Tibial nerve (tissue), 4 donors: ENCODE results near the gene LTF. TPM values are rescaled to one million over a fixed set of nuclear protein-coding genes. Genes with fewer than 3 reads are reported as not detected.

Source experiments
- DNase-seq, 2 donors: peaks; one replicate each; pipeline ENCODE4 v3.0.0-alpha.2; 2019; ENCODE audit warnings: low spot score in 2 of 2
- H3K27ac ChIP-seq, 4 donors: fragments of 200-600 bp; sonication (generic) in 3 of 4; one replicate each; pipeline ENCODE4 v1.5.1; 2017 to 2019; ENCODE audit warnings: mild to moderate bottlenecking in 1 of 4
- H3K27me3 ChIP-seq, 2 donors: fragments of 200-600 bp; sonication (generic) in 1 of 2; one replicate each; pipeline versions ENCODE4 v1.5.1 to v1.6.0; 2017 to 2019
- H3K36me3 ChIP-seq, 3 donors: fragments of 200-600 bp; sonication (generic); one replicate each; pipeline ENCODE4 v1.5.1; 2018 to 2019
- H3K4me1 ChIP-seq, 4 donors: fragments of 200-600 bp; sonication (generic) in 3 of 4; one replicate each; pipeline ENCODE4 v1.5.1; 2017 to 2019
- H3K4me3 ChIP-seq, 4 donors: fragments of 200-600 bp; sonication (generic) in 3 of 4; one replicate each; pipeline ENCODE4 v1.5.1; 2017 to 2019; ENCODE audit warnings: mild to moderate bottlenecking in 1 of 4, moderate library complexity in 1 of 4
- H3K9me3 ChIP-seq, 4 donors: fragments of 200-600 bp; sonication (generic) in 3 of 4; one replicate each; pipeline ENCODE4 v1.5.1; 2017 to 2019
- EP300 ChIP-seq, 2 donors: sonication (generic); formaldehyde crosslinking; IDR thresholded peaks; one replicate each; pipeline ENCODE4 v1.6.1; 2017; ENCODE audit warnings: antibody characterized with exemption in 2 of 2, mild to moderate bottlenecking in 1 of 2
- POLR2A ChIP-seq, 2 donors: fragments of 450-650 bp; IDR thresholded peaks; one replicate each; pipeline ENCODE4 v1.6.1; 2017; ENCODE audit warnings: antibody characterized with exemption in 2 of 2, mild to moderate bottlenecking in 2 of 2, moderate library complexity in 2 of 2
- WGBS, 2 donors: methylation state at CpG; one replicate each; pipeline ENCODE4 v1.1.5; 2018; 5-methylcytosine and 5-hydroxymethylcytosine counted together
- total RNA-seq, 4 donors: library from RNA; depleted of rRNA; stranded (reverse); fragments of >200 nt; gene quantifications; one replicate each; pipeline ENCODE4 v1.1.0, GENCODE V29; 2016
- TF ChIP-seq, protein P1 (sequence below), 5 experiments: fragments of 200-600 bp in 3 of 5; fragments of 450-650 bp in 2 of 5; sonication (generic) in 3 of 5; IDR thresholded peaks; one replicate each; pipeline ENCODE4 v1.5.1; 2016 to 2019; ENCODE audit warnings: antibody characterized with exemption in 5 of 5, mild to moderate bottlenecking in 3 of 5, moderate library complexity in 2 of 5

The LTF gene
- total RNA-seq, 4 donors from 2014 or later, result 0.30 to 1.2 (median 0.42) TPM; not detected in 1

- Histone ChIP-seq H3K36me3 (no peaks in the 10 kb centered on the region), H3K27ac (no peak overlapping the region), H3K4me3 (no peak overlapping the region), H3K4me1 (peaks cover 0 to 16% (median 0%) of the 10 kb centered on the region in 4 donors), H3K27me3 (peaks cover 0 to 28% of the 10 kb centered on the region in 2 donors), H3K9me3 (no peaks in the 10 kb centered on the region)
- 91% methylated on average over 4 of the region's 4 CpGs for WGBS, 2 donors
- no peak for TF ChIP-seq EP300 (IDR thresholded peaks at IDR 0.05)
- no peak for DNase-seq
Observed at GRCh38 chr3:46467562-46467961, 2.9 kb upstream of the LTF start.

GRCh38 chr3:46466871-46467403, 2.2 kb upstream of the LTF start:
- Histone ChIP-seq H3K27me3 (peaks cover 0 to 32% of the 10 kb centered on the region in 2 donors), H3K36me3 (no peaks in the 10 kb centered on the region), H3K9me3 (no peaks in the 10 kb centered on the region), H3K4me1 (peaks cover 0 to 16% (median 0%) of the 10 kb centered on the region in 4 donors), H3K27ac (no peak overlapping the region), H3K4me3 (no peak overlapping the region)
- WGBS, 2 donors, result 55 to 65% methylated on average over 1 of the region's 1 CpG
- DNase-seq, result no peak
- TF ChIP-seq, protein P1, sequence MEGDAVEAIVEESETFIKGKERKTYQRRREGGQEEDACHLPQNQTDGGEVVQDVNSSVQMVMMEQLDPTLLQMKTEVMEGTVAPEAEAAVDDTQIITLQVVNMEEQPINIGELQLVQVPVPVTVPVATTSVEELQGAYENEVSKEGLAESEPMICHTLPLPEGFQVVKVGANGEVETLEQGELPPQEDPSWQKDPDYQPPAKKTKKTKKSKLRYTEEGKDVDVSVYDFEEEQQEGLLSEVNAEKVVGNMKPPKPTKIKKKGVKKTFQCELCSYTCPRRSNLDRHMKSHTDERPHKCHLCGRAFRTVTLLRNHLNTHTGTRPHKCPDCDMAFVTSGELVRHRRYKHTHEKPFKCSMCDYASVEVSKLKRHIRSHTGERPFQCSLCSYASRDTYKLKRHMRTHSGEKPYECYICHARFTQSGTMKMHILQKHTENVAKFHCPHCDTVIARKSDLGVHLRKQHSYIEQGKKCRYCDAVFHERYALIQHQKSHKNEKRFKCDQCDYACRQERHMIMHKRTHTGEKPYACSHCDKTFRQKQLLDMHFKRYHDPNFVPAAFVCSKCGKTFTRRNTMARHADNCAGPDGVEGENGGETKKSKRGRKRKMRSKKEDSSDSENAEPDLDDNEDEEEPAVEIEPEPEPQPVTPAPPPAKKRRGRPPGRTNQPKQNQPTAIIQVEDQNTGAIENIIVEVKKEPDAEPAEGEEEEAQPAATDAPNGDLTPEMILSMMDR (IDR thresholded peaks at IDR 0.05), result no peak
- no peak for TF ChIP-seq POLR2A (IDR thresholded peaks at IDR 0.05)
- no peak for TF ChIP-seq EP300 (IDR thresholded peaks at IDR 0.05)

DNA sequence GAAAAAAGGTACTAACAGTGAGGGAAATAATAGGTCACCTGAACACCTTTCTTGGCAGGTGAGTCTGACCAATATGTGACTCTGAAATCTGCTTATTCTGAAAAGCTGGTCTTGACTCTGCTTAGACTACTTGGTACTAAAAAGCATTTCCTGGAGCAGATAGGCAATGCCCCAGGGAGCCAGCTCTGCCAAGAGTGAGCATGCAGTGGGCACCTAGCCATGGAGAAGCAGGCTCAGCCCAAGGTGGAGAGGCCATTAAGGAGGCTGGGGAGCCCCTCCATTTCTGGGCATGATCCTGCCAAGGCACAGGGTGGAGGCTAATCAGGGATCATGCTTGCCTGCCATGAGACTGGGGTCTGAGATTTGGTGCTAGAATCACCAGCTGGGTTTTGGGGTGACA, 1.6 kb upstream of the LTF start:
- no peak for DNase-seq

GRCh38 chr3:46465196-46465520, 453 bp upstream of the LTF start:
- Histone ChIP-seq H3K4me3 (no peak overlapping the region), H3K36me3 (no peaks in the 10 kb centered on the region), H3K27me3 (peaks cover 0 to 32% of the 10 kb centered on the region in 2 donors), H3K27ac (no peak overlapping the region), H3K9me3 (no peaks in the 10 kb centered on the region), H3K4me1 (peaks cover 0 to 16% (median 0%) of the 10 kb centered on the region in 4 donors)
- DNase-seq, result no peak
- WGBS, 2 donors, result 48% methylated on average over 2 of the region's 2 CpGs
- TF ChIP-seq, protein P1 (IDR thresholded peaks at IDR 0.05), result no peak
- TF ChIP-seq POLR2A (IDR thresholded peaks at IDR 0.05) (no peak), EP300 (IDR thresholded peaks at IDR 0.05) (no peak)

More for the DNA sequence above, 1.6 kb upstream of the LTF start:
- peaks cover 0 to 16% (median 0%) of the 10 kb centered on the region in 4 donors for H3K4me1 ChIP-seq
- H3K9me3 ChIP-seq, result no peaks in the 10 kb centered on the region
- no peak overlapping the region for H3K4me3 ChIP-seq
- no peak for TF ChIP-seq EP300 (IDR thresholded peaks at IDR 0.05)
- no peak for TF ChIP-seq POLR2A (IDR thresholded peaks at IDR 0.05)
- TF ChIP-seq, protein P1 (IDR thresholded peaks at IDR 0.05), result no peak
- H3K27ac ChIP-seq, result no peak overlapping the region
- H3K36me3 ChIP-seq, result no peaks in the 10 kb centered on the region
- H3K27me3 ChIP-seq, result peaks cover 0 to 32% of the 10 kb centered on the region in 2 donors

- peaks cover 0 to 32% of the 10 kb centered on the region in 2 donors for H3K27me3 ChIP-seq
- peaks cover 0 to 16% (median 0%) of the 10 kb centered on the region in 4 donors for H3K4me1 ChIP-seq
- no peak overlapping the region for H3K4me3 ChIP-seq
- WGBS, 2 donors, result 74 to 78% methylated on average over 8 of the region's 8 CpGs
- H3K27ac ChIP-seq, result no peak overlapping the region
- no peaks in the 10 kb centered on the region for H3K36me3 ChIP-seq
- no peaks in the 10 kb centered on the region for H3K9me3 ChIP-seq
- no peak for DNase-seq
- no peak for TF ChIP-seq POLR2A (IDR thresholded peaks at IDR 0.05)
- TF ChIP-seq EP300 (IDR thresholded peaks at IDR 0.05), result no peak
- TF ChIP-seq, protein P1 (IDR thresholded peaks at IDR 0.05), result no peak
Observed at GRCh38 chr3:46463868-46464241, 850 bp downstream of the LTF start.
